ENCODE data around the gene ATP13A3.

GRCh38 chr3:194382892-194383223 lies 103.9 kb downstream of the ATP13A3 start:
- TF ChIP-seq GATA2 (IDR thresholded peaks at IDR 0.05; ENCODE audit: low read depth, low read length) (no peak), GATA3 (IDR thresholded peaks at IDR 0.05; ENCODE audit: low read depth, low read length) (no peak)

Data from SH-SY5Y (cell line).